GM19099 (cell line): ENCODE data around the gene TMEM79.

Source experiments
- POLR2A ChIP-seq: IDR thresholded peaks from 3 replicates; pipeline ENCODE4 v1.6.1; 2011; ENCODE audit warnings: low read depth; ENCODE audit not compliant: insufficient read length; ENCODE audit errors: extremely low read depth

TMEM79 gene

GRCh38 chr1:156316909-156317308 is 32.8 kb downstream of the TMEM79 start:
- no peak for TF ChIP-seq POLR2A

DNA sequence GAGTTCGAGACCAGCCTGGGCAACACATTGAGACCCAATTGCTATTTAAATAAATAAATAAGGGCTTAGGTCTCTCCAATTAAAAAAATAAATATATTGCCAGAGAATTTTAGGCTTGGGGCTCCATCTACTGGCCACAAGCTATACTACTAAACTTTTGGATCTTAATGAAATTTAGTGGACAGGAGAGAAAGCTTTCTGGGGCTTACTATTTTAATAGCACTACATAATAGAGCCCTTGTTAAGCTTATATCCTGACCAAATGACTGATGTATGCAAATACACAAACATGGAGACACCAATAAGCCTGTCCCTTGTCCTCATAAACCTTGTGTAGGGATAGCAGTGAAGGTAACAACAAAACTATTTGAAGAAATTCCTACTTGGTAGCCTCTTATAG is 35.5 kb downstream of the TMEM79 start:
- no peak for TF ChIP-seq POLR2A

- no peak for TF ChIP-seq POLR2A
Measured at GRCh38 chr1:156320560-156320959, 36.4 kb downstream of the TMEM79 start.

GRCh38 chr1:156336242-156336641 is 52.1 kb downstream of the TMEM79 start:
- no peak for TF ChIP-seq POLR2A

DNA sequence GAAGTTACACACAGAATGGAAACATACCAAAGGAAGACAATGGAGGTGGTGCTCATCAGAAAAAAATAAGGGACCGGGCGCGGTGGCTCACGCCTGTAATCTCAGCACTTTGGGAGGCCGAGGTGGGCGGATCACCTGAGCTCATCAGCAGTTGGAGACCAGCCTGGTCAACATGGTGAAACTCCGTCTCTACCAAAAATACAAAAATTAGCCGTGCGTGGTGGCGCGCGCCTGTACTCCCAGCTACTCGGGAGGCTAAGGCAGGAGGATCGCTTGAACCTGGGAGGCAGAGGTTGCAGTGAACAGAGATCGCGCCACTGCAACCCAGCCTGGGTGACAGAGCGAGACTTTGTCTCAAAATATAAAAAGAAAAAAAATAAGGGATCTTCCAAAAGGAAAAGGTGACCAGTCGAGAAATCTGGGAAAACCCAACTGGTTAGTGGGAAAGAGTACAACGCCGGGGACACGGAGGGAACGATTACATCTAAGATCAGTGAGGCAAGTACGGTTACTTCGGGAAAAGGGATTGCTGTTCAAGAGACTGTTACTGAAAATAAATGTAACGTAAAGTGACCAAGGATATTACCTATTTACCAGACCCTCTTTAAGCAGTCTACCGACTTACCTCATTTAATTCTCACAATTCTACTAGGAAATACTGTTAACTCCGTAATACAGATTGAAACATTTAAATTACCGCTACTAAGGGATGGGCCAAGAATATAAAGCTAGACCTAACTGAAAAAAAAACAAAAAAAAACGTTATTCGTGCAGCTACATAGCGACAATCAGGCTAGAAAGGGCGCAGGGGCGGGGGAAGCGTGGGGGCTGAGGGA is 53.1 kb downstream of the TMEM79 start:
- TF ChIP-seq POLR2A = no peak

DNA sequence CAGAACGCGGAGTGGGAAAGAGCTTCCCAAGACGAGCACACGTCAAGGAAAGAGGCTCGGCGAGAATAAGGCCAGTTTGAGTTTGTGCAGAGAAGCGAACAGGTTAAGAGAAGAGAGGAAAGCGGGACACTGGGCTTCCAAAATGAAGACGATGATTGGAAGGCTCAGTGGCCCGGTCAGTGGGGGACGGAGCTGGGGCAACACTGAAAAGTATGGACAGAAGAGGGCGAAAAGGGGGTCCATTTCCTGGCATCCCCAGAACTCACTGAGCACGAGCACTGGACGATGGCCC is 53.7 kb downstream of the TMEM79 start:
- TF ChIP-seq POLR2A = no peak

- TF ChIP-seq POLR2A = peak; percentile 92
Measured at GRCh38 chr1:156338180-156338976, 54.3 kb downstream of the TMEM79 start, which contains the start of the genes CCT3 and TSACC. CCT3 (minus strand) TSS chr1:156338292; CDS start chr1:156338184, 108 bp downstream. TSACC (plus strand) TSS chr1:156338526; CDS start chr1:156339758, 1,232 bp downstream.
